Endodermal cell (in vitro differentiated cells): ENCODE data around the gene KRTAP10-8. TPM values are rescaled to one million over a fixed set of nuclear protein-coding genes. Genes with fewer than 3 reads are reported as not detected.

Experiments used
- DNase-seq: peaks from one replicate; pipeline ENCODE4 v3.0.0-alpha.2; 2017
- H3K27ac ChIP-seq: 2 replicates; pipeline ENCODE4 v1.5.1; 2013; ENCODE audit warnings: mild to moderate bottlenecking, low read depth, low read length, moderate library complexity
- H3K27me3 ChIP-seq: 2 replicates; pipeline ENCODE4 v1.6.1; 2013; ENCODE audit warnings: mild to moderate bottlenecking, low read length, moderate library complexity; ENCODE audit not compliant: insufficient read depth, control insufficient read depth, poor library complexity, severe bottlenecking
- H3K36me3 ChIP-seq: 2 replicates; pipeline ENCODE4 v1.7.0; 2013; ENCODE audit warnings: mild to moderate bottlenecking, low read length, moderate library complexity; ENCODE audit not compliant: control insufficient read depth, insufficient read depth
- H3K4me1 ChIP-seq: one replicate; pipeline ENCODE4 v1.7.0; 2013; ENCODE audit warnings: low read length; ENCODE audit not compliant: control insufficient read depth, insufficient read depth
- H3K4me3 ChIP-seq: 2 replicates; pipeline ENCODE4 v1.5.1; 2013; ENCODE audit warnings: mild to moderate bottlenecking, low read length, moderate library complexity
- H3K9ac ChIP-seq: 2 replicates; pipeline ENCODE4 v1.6.1; 2013; ENCODE audit warnings: mild to moderate bottlenecking, low read length, moderate library complexity; ENCODE audit not compliant: poor library complexity, severe bottlenecking; ENCODE audit errors: extremely low read depth
- H3K9me3 ChIP-seq: 2 replicates; pipeline ENCODE4 v1.6.1; 2013; ENCODE audit warnings: mild to moderate bottlenecking, low read length, moderate library complexity; ENCODE audit not compliant: control insufficient read depth
- H3K27ac Mint-ChIP-seq: 2 replicates; pipeline ENCODE4 v1.8.0; 2020; ENCODE audit warnings: mixed read lengths
- H3K27me3 Mint-ChIP-seq: 2 replicates; pipeline ENCODE4 v1.8.0; 2021; ENCODE audit warnings: mild to moderate bottlenecking, mixed read lengths; ENCODE audit not compliant: insufficient read depth
- H3K36me3 Mint-ChIP-seq: 2 replicates; pipeline ENCODE4 v1.8.0; 2020; ENCODE audit warnings: low read depth, mixed read lengths
- H3K4me1 Mint-ChIP-seq: 2 replicates; pipeline ENCODE4 v1.8.0; 2020; ENCODE audit warnings: mixed read lengths
- H3K4me3 Mint-ChIP-seq: 2 replicates; pipeline ENCODE4 v1.8.0; 2020; ENCODE audit warnings: mild to moderate bottlenecking, moderate library complexity, mixed read lengths
- H3K9me3 Mint-ChIP-seq: 2 replicates; pipeline ENCODE4 v1.8.0; 2020; ENCODE audit warnings: mild to moderate bottlenecking, mixed read lengths
- CTCF ChIP-seq: fragments of 200-600 bp; sonication (generic); conservative IDR thresholded peaks from 2 replicates; pipeline ENCODE4 v1.5.0; 2021; ENCODE audit warnings: antibody characterized with exemption, mild to moderate bottlenecking
- WGBS, 2 experiments: methylation state at CpG; one replicate each; pipeline versions ENCODE4 v1.1.5 to v1.1.7; 2013; ENCODE audit warnings: missing lambda C conversion rate in 2 of 2, mixed read lengths in 1 of 2; ENCODE audit not compliant: insufficient coverage in 1 of 2, insufficient read length in 1 of 2; 5-methylcytosine and 5-hydroxymethylcytosine counted together
- total RNA-seq, 2 donors: library from RNA; stranded (reverse); fragmentation: NEBNext Ultra II Directional in 1 of 2; extraction: Animal tissue kit (Norgen Biotek cat#: 25700) in 1 of 2; gene quantifications; 2 replicates in 1 of 2; 3 replicates in 1 of 2; pipeline ENCODE4 v1.2.1, GENCODE V29; 2021

The KRTAP10-8 gene
- total RNA-seq, 2 donors from 2014 or later, result not detected

- 89 to 92% methylated on average over 3 to 5 of the region's 5 CpGs for WGBS, 2 experiments
- Histone ChIP-seq H3K4me3 (no peak overlapping the region), H3K27me3 (no peaks in the 10 kb centered on the region), H3K9ac (no peak overlapping the region), H3K36me3 (no peaks in the 10 kb centered on the region), H3K9me3 (peaks cover 22% of the 10 kb centered on the region), H3K4me1 (no peaks in the 10 kb centered on the region), H3K27ac (no peak overlapping the region)
- H3K4me3 Mint-ChIP-seq, result no peak overlapping the region
- H3K36me3 Mint-ChIP-seq, result peaks cover 4% of the 10 kb centered on the region
- H3K27me3 Mint-ChIP-seq, result peaks cover 3% of the 10 kb centered on the region
- TF ChIP-seq CTCF, result no peak
- peaks cover 44% of the 10 kb centered on the region for H3K9me3 Mint-ChIP-seq
- H3K4me1 Mint-ChIP-seq, result peaks cover 2% of the 10 kb centered on the region
- H3K27ac Mint-ChIP-seq, result no peak overlapping the region
- peak; percentile 15 for DNase-seq
These were observed 28.9 kb downstream of the KRTAP10-8 start for GRCh38 chr21:44640761-44641160.

- WGBS, 2 experiments, result 88 to 97% methylated on average over 8 to 14 of the region's 14 CpGs
- peaks cover 48% of the 10 kb centered on the region for H3K9me3 Mint-ChIP-seq
- no peak overlapping the region for H3K4me3 Mint-ChIP-seq
These were observed 31.9 kb downstream of the KRTAP10-8 start for GRCh38 chr21:44643741-44644310.

GRCh38 chr21:44644878-44645277 is 33.0 kb downstream of the KRTAP10-8 start:
- Mint-ChIP-seq H3K4me3 (no peak overlapping the region), H3K9me3 (peaks cover 48% of the 10 kb centered on the region), H3K27me3 (peaks cover 3% of the 10 kb centered on the region), H3K36me3 (peaks cover 4% of the 10 kb centered on the region), H3K4me1 (peaks cover 7% of the 10 kb centered on the region), H3K27ac (no peak overlapping the region)
- H3K36me3 ChIP-seq, result no peaks in the 10 kb centered on the region
- 86 to 88% methylated on average over 1 to 2 of the region's 2 CpGs for WGBS, 2 experiments
- no peak overlapping the region for H3K9ac ChIP-seq
- TF ChIP-seq CTCF, result no peak
- peaks cover 22% of the 10 kb centered on the region for H3K9me3 ChIP-seq
- DNase-seq, result no peak
- no peak overlapping the region for H3K27ac ChIP-seq
- H3K27me3 ChIP-seq, result no peaks in the 10 kb centered on the region
- H3K4me1 ChIP-seq, result no peaks in the 10 kb centered on the region
- no peak overlapping the region for H3K4me3 ChIP-seq

More at GRCh38 chr21:44643741-44644310, 31.9 kb downstream of the KRTAP10-8 start:
- Mint-ChIP-seq H3K27ac (no peak overlapping the region), H3K36me3 (peaks cover 4% of the 10 kb centered on the region), H3K4me1 (peaks cover 7% of the 10 kb centered on the region), H3K27me3 (peaks cover 3% of the 10 kb centered on the region)
- peak; percentile 26 for DNase-seq
- peaks cover 22% of the 10 kb centered on the region for H3K9me3 ChIP-seq
- no peaks in the 10 kb centered on the region for H3K27me3 ChIP-seq
- H3K4me1 ChIP-seq, result no peaks in the 10 kb centered on the region
- H3K9ac ChIP-seq, result no peak overlapping the region
- no peaks in the 10 kb centered on the region for H3K36me3 ChIP-seq
- H3K4me3 ChIP-seq, result peak overlapping the region; percentile 33
- TF ChIP-seq CTCF, result no peak
- H3K27ac ChIP-seq, result no peak overlapping the region
